ENCODE data around the gene C19orf47.

C19orf47 gene

DNA sequence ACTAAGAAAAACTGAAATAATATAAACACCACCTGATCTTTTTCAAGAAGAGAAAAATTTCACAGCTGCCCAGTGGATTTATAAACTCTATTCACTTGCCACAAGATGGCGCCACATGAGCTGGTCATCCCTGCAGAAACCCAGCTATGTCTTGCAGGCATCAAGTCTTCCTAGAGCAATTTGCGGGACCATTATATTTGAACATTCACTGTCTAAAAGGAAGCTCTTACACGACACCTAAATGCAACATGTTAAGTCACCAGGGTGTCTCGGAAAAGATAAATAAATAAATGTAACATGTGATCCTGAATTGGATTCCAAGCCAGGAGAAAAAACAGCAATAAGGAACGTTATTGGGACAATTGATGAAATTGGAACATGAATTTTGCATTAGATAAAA is 42.8 kb downstream of the C19orf47 start:
- Mint-ChIP-seq H3K9me3 (no peaks in the 10 kb centered on the region), H3K27ac (no peak overlapping the region), H3K4me3 (no peak overlapping the region), H3K27me3 (no peaks in the 10 kb centered on the region), H3K4me1 (ENCODE audit: low read depth) (peaks cover 16% of the 10 kb centered on the region), H3K36me3 (ENCODE audit: low read depth) (no peaks in the 10 kb centered on the region)
- intact Hi-C loops (cut with micrococcal nuclease), result loop anchor here (5.0 to 10.0 kb wide), 3 partner anchors 62 to 329 kb away; partner anchors contain the start of genes BLVRB and SPTBN4

DNA sequence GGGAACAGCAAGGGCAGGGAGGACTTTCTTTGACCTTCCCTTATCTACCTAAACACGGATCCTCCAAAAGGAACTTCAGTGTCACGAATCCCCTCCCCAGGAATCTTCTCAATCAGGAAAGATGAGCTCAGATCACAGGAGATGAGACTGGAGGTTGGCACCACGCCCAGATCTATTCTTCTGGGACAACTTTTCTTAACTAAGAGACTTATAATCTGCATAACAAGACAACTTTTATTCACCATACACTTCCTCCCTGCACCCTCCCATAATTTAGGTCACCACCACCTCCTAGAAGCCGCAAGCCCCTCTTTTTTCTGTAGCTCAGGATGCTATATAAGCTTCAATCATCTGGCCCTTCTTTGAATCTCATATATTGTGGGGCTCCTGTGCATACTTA is 43.9 kb downstream of the C19orf47 start:
- H3K4me1 Mint-ChIP-seq (ENCODE audit: low read depth), result peaks cover 16% of the 10 kb centered on the region
- no peaks in the 10 kb centered on the region for H3K9me3 Mint-ChIP-seq
- H3K27ac Mint-ChIP-seq, result no peak overlapping the region
- H3K27me3 Mint-ChIP-seq, result no peaks in the 10 kb centered on the region
- intact Hi-C loops (cut with micrococcal nuclease), result loop anchor here (10.0 kb wide), 2 partner anchors 160 to 330 kb away; partner anchors contain the start of genes BLVRB and SPTBN4
- H3K4me3 Mint-ChIP-seq, result no peak overlapping the region
- H3K36me3 Mint-ChIP-seq (ENCODE audit: low read depth), result no peaks in the 10 kb centered on the region

DNA sequence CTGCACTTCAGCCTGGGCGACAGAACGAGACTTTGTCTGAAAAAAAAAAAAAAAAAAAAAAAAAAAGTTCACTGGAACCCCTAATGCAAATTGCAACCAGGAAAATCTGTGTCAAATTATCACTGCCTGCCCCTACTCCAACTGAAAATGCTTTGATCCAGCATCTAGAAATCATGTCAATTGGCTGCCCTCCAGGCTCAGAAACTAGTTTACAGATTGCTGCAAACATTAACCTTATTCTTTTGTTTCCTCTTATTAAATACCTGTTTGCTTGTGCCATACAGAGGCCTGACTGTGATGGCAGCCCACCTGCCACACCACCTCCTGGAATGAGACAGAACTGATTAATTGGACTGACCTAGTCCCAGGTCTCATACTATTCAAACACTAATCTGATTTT is 44.4 kb downstream of the C19orf47 start:
- Mint-ChIP-seq H3K9me3 (no peaks in the 10 kb centered on the region), H3K4me3 (no peak overlapping the region), H3K27me3 (no peaks in the 10 kb centered on the region), H3K36me3 (ENCODE audit: low read depth) (no peaks in the 10 kb centered on the region), H3K4me1 (ENCODE audit: low read depth) (peaks cover 16% of the 10 kb centered on the region), H3K27ac (no peak overlapping the region)
- intact Hi-C loops (cut with micrococcal nuclease), result loop anchor here (10.0 kb wide), 2 partner anchors 161 to 331 kb away; partner anchors contain the start of genes BLVRB and SPTBN4

DNA sequence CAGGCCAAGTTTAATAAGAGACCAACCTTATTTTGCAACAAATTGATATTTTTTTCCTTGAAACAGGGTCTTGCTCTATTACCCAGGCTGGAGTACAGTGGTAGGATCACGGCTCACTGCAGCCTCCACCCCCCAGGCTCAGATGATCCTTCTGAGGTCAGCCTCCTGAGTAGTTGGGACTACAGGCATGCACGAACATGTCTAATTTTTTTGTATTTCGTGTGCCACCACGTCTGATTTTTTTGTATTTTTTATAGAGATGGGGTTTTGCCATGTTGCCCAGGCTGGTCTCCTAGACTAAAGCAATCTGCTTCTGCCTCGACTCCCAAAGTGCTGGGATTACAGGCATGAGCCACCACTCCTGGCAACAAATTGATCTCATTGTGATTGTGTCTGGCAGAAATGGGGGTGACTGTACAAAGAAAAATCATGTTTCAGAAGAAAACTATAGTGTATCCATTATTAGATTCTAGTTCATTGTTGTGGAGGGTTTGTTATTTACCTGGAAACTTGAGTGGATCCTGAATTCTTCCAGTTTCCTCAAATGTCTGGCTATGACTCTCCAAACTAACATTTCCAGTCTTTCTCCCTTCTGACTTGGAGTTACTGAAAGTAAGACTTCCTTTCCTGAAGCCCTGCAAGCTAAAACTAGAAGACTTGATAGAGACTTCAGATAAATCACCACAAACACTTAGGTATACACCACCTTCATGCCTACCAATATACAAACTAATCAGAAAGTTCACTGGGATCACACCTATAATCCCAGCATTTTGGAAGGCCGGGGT is 45.8 kb downstream of the C19orf47 start:
- no peaks in the 10 kb centered on the region for H3K36me3 Mint-ChIP-seq (ENCODE audit: low read depth)
- H3K27ac Mint-ChIP-seq, result no peak overlapping the region
- peaks cover 9% of the 10 kb centered on the region for H3K4me1 Mint-ChIP-seq (ENCODE audit: low read depth)
- H3K27me3 Mint-ChIP-seq, result no peaks in the 10 kb centered on the region
- no peaks in the 10 kb centered on the region for H3K9me3 Mint-ChIP-seq
- H3K4me3 Mint-ChIP-seq, result no peak overlapping the region
- intact Hi-C loops (cut with micrococcal nuclease), result loop anchor here (10.0 kb wide), 2 partner anchors 162 to 332 kb away; partner anchors contain the start of genes BLVRB and SPTBN4

DNA sequence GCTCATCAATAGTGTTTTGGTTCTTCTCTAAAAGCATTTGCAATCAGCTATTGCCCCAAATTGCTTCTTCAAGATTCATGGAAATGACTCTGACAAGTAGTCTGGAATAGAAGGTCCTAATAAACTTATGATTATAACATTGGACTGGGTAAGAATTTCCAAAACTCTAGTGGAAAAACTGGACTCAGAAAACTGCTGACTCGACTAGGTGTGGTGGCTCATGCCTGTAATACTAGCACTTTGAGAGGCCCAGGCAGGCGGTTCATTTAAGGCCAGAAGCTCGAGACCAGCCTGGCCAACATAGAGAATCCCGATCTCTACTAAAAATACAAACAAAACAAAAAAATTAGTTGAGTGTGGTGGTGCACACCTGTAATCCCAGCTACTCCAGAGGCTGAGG is 47.5 kb downstream of the C19orf47 start:
- no peak overlapping the region for H3K27ac Mint-ChIP-seq
- no peaks in the 10 kb centered on the region for H3K9me3 Mint-ChIP-seq
- H3K4me3 Mint-ChIP-seq, result no peak overlapping the region
- no peaks in the 10 kb centered on the region for H3K27me3 Mint-ChIP-seq
- peaks cover 6% of the 10 kb centered on the region for H3K4me1 Mint-ChIP-seq (ENCODE audit: low read depth)
- no peaks in the 10 kb centered on the region for H3K36me3 Mint-ChIP-seq (ENCODE audit: low read depth)
- intact Hi-C loops (cut with micrococcal nuclease), result loop anchor here (10.0 kb wide), 2 partner anchors 164 to 334 kb away; partner anchors contain the start of genes BLVRB and SPTBN4

DNA sequence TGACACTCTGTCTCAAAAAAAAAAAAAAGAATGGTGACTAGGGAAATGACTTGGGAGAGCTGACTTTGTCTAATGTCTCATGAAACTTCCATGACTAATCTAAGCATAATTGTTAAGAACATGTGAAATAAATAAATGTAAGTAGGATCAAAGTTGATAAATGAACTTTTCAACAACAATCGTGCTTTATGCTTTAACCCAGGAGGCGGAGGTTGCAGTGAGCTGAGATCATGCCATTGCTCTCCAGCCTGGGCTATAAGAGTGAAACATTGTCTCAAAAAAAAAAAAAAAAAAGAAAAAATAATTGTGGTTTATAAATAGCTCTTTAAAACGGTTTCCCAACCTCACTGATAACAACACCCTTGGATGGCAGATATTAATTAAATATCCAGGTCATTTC is 50.2 kb downstream of the C19orf47 start:
- Mint-ChIP-seq H3K9me3 (no peaks in the 10 kb centered on the region), H3K4me1 (ENCODE audit: low read depth) (no peaks in the 10 kb centered on the region), H3K27ac (no peak overlapping the region), H3K27me3 (no peaks in the 10 kb centered on the region), H3K4me3 (no peak overlapping the region), H3K36me3 (ENCODE audit: low read depth) (no peaks in the 10 kb centered on the region)
- intact Hi-C loops (cut with micrococcal nuclease), result no loop called here

DNA sequence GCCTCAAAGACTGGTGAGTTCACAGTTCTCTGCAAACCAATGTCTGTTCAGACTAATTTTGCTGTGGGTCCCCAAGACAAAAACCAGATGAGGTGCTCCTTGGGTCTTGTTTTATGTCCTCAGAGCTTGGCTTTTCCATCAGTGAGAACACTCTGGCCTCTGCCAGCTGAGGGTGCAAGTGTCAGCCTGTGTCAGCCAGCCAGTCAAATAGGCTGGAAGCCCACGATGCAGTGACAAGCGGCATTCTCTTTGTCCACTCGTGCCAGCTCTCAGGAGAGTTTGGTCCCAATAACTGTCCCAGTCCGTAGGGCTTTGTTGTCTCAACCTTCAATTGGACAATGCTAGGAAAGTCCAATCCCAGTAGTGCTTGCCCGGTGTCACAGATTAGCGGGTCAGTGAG is 53.6 kb downstream of the C19orf47 start:
- intact Hi-C loops (cut with micrococcal nuclease), result no loop called here
- Mint-ChIP-seq H3K4me3 (no peak overlapping the region), H3K27ac (no peak overlapping the region), H3K4me1 (ENCODE audit: low read depth) (no peaks in the 10 kb centered on the region), H3K27me3 (no peaks in the 10 kb centered on the region), H3K36me3 (ENCODE audit: low read depth) (no peaks in the 10 kb centered on the region), H3K9me3 (no peaks in the 10 kb centered on the region)

DNA sequence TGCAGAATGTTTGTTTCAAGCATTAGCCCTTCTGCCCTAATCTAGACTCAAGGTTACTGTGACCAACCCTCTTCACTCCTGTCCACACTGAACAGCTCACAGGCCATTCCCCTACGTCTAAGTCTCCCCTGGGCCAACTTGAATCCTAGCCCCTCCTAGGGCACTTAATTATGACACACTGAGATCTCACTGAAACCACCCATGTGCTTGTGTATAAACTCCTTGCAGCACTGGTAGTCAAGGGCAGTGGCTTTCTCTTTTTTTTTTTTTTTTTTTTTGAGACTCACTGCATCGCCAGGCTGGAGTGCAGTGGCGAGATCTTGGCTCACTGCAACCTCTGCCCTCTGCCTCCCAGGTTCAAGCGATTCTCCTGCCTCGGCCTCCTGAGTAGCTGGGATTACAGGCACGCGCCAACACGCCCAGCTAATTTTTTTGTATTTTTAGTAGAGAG is 61.2 kb downstream of the C19orf47 start:
- Mint-ChIP-seq H3K27me3 (no peaks in the 10 kb centered on the region), H3K27ac (peak overlapping the region; percentile 99), H3K36me3 (ENCODE audit: low read depth) (peaks cover 11% of the 10 kb centered on the region), H3K9me3 (no peaks in the 10 kb centered on the region), H3K4me1 (ENCODE audit: low read depth) (peaks cover 24% of the 10 kb centered on the region), H3K4me3 (no peak overlapping the region)
- intact Hi-C loops (cut with micrococcal nuclease), result no loop called here

DNA sequence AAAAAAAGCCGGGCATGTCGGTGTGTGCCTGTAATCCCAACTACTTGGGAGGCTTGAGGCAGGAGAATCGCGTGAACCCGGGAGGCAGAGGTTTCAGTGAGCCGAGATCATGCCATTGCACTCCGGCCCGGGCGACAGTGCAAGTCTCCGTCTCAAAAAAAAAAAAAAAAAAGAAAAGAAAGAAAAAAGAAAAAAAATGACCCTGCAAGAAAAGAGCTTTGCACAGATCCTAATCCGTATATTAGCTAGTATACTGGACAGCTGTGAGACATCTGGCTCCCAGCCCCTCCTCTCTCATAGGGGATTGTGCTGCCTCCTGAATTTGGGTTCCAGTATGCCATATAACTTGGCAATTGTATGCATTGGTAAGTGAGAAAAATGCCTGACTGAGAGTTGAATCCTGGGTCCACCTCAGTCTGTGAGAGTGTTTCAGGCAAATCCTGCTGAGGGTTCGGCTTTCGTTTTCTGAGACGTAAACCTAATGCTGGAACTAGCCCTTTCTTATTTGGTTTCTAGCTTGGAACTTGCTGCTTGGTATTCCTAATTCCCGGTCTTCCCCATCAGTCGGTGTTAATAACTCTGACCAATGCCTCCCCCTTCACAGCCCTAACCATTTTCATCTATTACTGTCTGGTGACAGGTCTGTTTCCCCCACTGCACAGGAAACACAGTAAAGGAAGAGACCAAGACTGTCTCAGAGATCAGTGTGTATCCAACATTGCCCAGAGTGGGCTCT is 61.8 kb downstream of the C19orf47 start:
- Mint-ChIP-seq H3K9me3 (no peaks in the 10 kb centered on the region), H3K4me3 (peak overlapping the region; percentile 84), H3K27me3 (no peaks in the 10 kb centered on the region), H3K36me3 (ENCODE audit: low read depth) (peaks cover 14% of the 10 kb centered on the region), H3K4me1 (ENCODE audit: low read depth) (peaks cover 28% of the 10 kb centered on the region), H3K27ac (peak overlapping the region; percentile 99)
- intact Hi-C loops (cut with micrococcal nuclease), result no loop called here

DNA sequence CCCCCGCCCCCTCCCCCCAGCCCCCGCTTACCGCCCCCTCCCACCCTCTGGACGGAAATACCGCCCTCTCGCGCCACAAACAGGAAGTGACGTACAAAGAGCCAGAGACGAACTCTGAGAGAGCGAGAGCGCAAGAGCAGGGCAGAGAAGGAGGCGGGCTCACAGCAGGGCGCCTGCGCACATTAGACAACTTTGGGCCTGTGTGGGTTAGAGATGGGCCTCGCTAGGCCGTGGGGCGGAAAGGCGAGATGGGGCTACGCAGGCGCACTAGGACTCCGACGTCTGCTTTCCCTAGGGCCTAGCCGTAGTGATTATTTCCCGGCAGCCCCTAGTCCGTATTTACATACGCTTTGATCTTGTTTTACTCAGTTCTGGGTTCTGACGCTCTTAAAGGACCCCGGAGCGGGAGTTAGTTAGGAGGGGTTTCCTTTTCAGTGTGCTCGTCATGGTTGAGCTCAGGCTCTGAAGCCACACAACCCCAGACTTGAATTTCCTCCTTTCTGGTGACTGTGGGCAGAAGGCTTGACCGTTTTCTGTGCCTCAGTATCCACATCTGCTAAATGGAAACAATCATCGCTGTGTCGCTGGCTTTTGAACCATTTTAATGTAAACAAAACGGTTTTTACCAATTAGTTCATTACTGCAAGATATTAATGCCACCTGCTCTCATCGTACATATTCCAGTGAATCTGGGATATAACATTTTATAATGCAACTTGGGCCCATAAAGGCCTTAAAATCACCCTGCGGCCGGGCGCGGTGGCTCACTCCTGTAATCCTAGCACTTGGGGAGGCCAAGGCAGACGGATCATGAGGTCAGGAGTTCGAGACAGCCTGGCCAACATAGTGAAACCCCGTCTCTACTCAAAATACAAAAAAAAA is 62.6 kb downstream of the C19orf47 start:
- peaks cover 14% of the 10 kb centered on the region for H3K36me3 Mint-ChIP-seq (ENCODE audit: low read depth)
- peak overlapping the region; percentile 99 for H3K27ac Mint-ChIP-seq
- H3K27me3 Mint-ChIP-seq, result no peaks in the 10 kb centered on the region
- no peaks in the 10 kb centered on the region for H3K9me3 Mint-ChIP-seq
- peaks cover 34% of the 10 kb centered on the region for H3K4me1 Mint-ChIP-seq (ENCODE audit: low read depth)
- peak overlapping the region; percentile 84 for H3K4me3 Mint-ChIP-seq
- intact Hi-C loops (cut with micrococcal nuclease), result no loop called here

DNA sequence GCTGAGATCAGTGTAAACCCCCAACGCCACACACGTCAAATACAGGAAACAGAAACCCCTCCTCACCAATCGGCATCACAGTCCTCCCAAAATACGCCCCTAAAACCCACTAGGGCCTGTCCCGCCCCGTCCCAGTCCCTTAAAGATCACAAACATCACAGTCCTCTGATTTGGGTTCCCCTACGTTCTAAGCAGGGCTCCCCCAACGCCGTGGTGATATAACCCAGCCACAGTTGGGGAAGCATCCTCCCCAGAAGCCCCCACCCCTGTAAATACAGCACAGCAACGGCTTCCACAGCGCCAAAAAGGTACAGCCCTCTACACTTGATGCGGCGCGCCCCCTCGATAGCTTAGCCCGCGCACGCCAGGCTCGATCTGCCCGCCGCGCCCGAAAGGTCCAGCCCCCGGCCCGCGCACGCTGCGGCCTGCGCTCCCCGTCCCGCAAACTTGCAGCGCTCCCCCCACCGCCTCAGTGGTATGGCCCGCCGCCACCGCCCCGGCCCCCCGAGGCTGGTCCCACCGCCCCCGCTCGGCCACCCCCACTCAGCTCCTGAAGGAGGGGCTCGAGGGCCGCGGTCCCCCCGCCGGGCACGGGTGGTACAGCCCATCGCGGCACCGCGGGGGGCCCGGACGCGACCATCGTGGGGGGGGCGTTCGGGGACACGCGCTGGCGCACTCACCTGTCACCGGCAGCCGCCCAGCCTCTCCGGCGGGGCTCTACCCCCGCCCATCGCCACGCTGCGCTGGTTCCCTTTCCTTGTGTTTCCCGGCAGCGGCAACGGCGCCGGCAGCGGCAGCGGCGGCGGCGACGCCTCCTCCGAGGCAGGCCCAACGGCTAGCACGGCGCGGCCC is 63.5 kb downstream of the C19orf47 start, which contains the start of gene AKT2:
Gene AKT2, minus strand, starts transcription at position 845 of the 852 bp plus-strand sequence. CDS start 20,078 bp downstream, outside the sequence.
- Mint-ChIP-seq H3K27ac (peak within 1 kb of the TSS; percentile 99), H3K9me3 (no peaks in the 10 kb centered on the region), H3K27me3 (no peaks in the 10 kb centered on the region), H3K4me1 (ENCODE audit: low read depth) (peaks cover 43% of the 10 kb centered on the region), H3K36me3 (ENCODE audit: low read depth) (peaks cover 14% of the 10 kb centered on the region), H3K4me3 (peak within 1 kb of the TSS; percentile 84)
- intact Hi-C loops (cut with micrococcal nuclease), result no loop called here

DNA sequence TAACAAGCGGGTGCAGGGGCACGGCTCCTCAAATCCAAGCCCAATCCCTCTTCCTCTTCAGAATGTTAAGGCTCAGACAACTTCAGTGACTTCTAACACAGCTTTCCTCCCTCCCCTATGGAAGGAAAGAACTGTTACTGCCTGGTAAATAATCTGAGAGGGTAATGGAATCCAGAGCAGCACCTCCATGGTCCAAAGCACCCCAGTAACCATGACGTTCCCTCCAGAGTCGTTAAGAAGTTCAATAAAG is 64.0 kb downstream of the C19orf47 start:
- H3K4me3 Mint-ChIP-seq, result peak overlapping the region; percentile 84
- H3K9me3 Mint-ChIP-seq, result no peaks in the 10 kb centered on the region
- no peaks in the 10 kb centered on the region for H3K27me3 Mint-ChIP-seq
- H3K27ac Mint-ChIP-seq, result peak overlapping the region; percentile 99
- intact Hi-C loops (cut with micrococcal nuclease), result no loop called here
- H3K36me3 Mint-ChIP-seq (ENCODE audit: low read depth), result peaks cover 14% of the 10 kb centered on the region
- H3K4me1 Mint-ChIP-seq (ENCODE audit: low read depth), result peaks cover 48% of the 10 kb centered on the region

Measured in dendritic cell treated with granulocyte-macrophage colony-stimulating factor and Interleukin-4, amounts not matched to agents 40 ng/mL and 50 ng/mL, for 4 days (primary cell).